ENCODE data around the gene FAM180A. TPM values are rescaled to one million over a fixed set of nuclear protein-coding genes. Genes with fewer than 3 reads are reported as not detected.

The FAM180A gene
- polyA plus RNA-seq, 1 donor from 2014 or later = not detected

DNA sequence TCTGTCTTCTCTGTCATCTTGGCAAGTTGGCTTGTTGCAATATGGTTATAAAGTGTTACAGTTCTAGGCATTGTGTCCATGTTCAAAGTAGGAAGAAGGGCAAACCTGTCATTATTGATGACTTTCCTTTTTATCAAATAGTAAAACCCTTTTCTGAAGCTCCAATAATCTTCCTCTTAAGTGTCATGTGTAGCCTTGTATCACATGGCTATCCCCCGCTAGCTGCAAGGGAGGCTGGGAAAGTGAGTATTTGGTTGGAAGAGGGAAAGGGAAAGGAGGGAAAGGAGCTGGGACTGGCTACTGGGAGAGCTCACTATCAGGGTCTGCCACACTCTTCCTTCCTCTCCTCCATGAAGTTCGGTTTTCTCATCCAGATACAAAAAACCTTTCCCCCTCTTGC is 45.2 kb upstream of the FAM180A start (continued):
- TF ChIP-seq MXI1 (conservative IDR thresholded peaks at IDR 0.05; ENCODE audit: poor library complexity, severe bottlenecking) (no peak), RAD21 (conservative IDR thresholded peaks at IDR 0.05) (no peak)

DNA sequence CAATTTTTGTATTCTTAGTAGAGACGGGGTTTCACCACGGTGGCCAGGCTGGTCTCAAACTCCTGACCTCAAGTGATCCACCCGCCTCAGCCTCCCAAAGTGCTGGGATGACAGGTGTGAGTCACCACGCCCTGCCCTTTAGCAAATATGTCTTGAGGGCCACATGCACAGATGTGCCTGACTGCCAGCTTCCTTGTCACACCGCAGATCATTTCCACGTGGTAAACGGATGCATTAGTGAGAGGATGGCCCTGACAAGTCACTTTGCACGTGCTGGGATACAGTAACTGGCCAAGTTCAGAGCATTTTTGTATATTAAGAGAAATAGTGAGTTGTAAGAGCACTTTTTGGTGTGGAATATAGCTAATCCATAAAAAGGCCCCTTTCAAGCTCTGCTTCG is 44.3 kb upstream of the FAM180A start:
- Histone ChIP-seq H2AFZ (ENCODE audit: low read depth, low read length) (no peak overlapping the region), H3K27me3 (ENCODE audit: insufficient read depth, low read depth, low read length) (no peaks in the 10 kb centered on the region), H3K79me2 (replicated peaks; ENCODE audit: insufficient read depth, low read length) (no peaks in the 10 kb centered on the region), H3K9me2 (ENCODE audit: insufficient read depth, low read length) (no peaks in the 10 kb centered on the region), H3K4me2 (ENCODE audit: low read length) (no peak overlapping the region), H3K9me3 (ENCODE audit: low read length) (no peaks in the 10 kb centered on the region), H3K27ac (ENCODE audit: low read length) (no peak overlapping the region), H3F3A (ENCODE audit: insufficient read depth, low read length, poor library complexity, severe bottlenecking) (no peaks in the 10 kb centered on the region), H4K20me1 (ENCODE audit: insufficient read depth) (no peaks in the 10 kb centered on the region), H3K9ac (ENCODE audit: low read length) (no peak overlapping the region), H3K36me3 (ENCODE audit: insufficient read depth, low read length) (no peaks in the 10 kb centered on the region), H3K4me3 (ENCODE audit: low read length) (no peak overlapping the region)
- no peak for TF ChIP-seq SMC3 (conservative IDR thresholded peaks at IDR 0.05; ENCODE audit: poor library complexity)
- TF ChIP-seq TAF1 (IDR thresholded peaks at IDR 0.05; ENCODE audit: low read depth) = no peak
- no peak for TF ChIP-seq RAD21 (conservative IDR thresholded peaks at IDR 0.05)

DNA sequence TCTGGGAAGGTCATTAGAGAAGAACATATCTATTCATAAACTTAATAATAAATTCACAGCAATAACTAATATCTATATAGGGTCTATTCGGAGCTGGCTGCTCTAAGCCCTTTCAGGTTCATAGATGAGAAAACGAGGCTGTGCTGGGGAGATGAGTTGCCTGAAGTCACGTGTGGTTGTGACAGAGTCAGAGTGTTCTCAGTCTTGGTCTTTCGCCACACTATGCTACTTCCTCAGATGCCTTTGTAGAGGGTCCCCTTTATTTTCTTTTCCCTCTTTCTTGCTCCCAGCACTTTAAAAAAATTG is 43.7 kb upstream of the FAM180A start:
- Histone ChIP-seq H3K9me3 (ENCODE audit: low read length) (no peaks in the 10 kb centered on the region), H3K4me3 (ENCODE audit: low read length) (no peak overlapping the region), H3K9me2 (ENCODE audit: insufficient read depth, low read length) (no peaks in the 10 kb centered on the region), H4K20me1 (ENCODE audit: insufficient read depth) (no peaks in the 10 kb centered on the region), H3K79me2 (replicated peaks; ENCODE audit: insufficient read depth, low read length) (no peaks in the 10 kb centered on the region), H3F3A (ENCODE audit: insufficient read depth, low read length, poor library complexity, severe bottlenecking) (no peaks in the 10 kb centered on the region), H3K36me3 (ENCODE audit: insufficient read depth, low read length) (no peaks in the 10 kb centered on the region), H3K27me3 (ENCODE audit: insufficient read depth, low read depth, low read length) (no peaks in the 10 kb centered on the region), H3K27ac (ENCODE audit: low read length) (no peak overlapping the region), H3K4me2 (ENCODE audit: low read length) (no peak overlapping the region), H3K9ac (ENCODE audit: low read length) (no peak overlapping the region), H2AFZ (ENCODE audit: low read depth, low read length) (no peak overlapping the region)
- TF ChIP-seq SMC3 (conservative IDR thresholded peaks at IDR 0.05; ENCODE audit: poor library complexity) = no peak
- no peak for TF ChIP-seq EP300 (conservative IDR thresholded peaks at IDR 0.05; ENCODE audit: poor library complexity, severe bottlenecking)
- no peak for TF ChIP-seq POLR2AphosphoS5 (IDR thresholded peaks at IDR 0.05)
- TF ChIP-seq, protein P1, sequence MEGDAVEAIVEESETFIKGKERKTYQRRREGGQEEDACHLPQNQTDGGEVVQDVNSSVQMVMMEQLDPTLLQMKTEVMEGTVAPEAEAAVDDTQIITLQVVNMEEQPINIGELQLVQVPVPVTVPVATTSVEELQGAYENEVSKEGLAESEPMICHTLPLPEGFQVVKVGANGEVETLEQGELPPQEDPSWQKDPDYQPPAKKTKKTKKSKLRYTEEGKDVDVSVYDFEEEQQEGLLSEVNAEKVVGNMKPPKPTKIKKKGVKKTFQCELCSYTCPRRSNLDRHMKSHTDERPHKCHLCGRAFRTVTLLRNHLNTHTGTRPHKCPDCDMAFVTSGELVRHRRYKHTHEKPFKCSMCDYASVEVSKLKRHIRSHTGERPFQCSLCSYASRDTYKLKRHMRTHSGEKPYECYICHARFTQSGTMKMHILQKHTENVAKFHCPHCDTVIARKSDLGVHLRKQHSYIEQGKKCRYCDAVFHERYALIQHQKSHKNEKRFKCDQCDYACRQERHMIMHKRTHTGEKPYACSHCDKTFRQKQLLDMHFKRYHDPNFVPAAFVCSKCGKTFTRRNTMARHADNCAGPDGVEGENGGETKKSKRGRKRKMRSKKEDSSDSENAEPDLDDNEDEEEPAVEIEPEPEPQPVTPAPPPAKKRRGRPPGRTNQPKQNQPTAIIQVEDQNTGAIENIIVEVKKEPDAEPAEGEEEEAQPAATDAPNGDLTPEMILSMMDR (IDR thresholded peaks at IDR 0.05; ENCODE audit: poor library complexity, severe bottlenecking) = no peak
- no peak for TF ChIP-seq TAF1 (IDR thresholded peaks at IDR 0.05; ENCODE audit: low read depth)
- no peak for TF ChIP-seq MXI1 (conservative IDR thresholded peaks at IDR 0.05; ENCODE audit: poor library complexity, severe bottlenecking)
- no peak for TF ChIP-seq RAD21 (conservative IDR thresholded peaks at IDR 0.05)
- TF ChIP-seq, protein P2, sequence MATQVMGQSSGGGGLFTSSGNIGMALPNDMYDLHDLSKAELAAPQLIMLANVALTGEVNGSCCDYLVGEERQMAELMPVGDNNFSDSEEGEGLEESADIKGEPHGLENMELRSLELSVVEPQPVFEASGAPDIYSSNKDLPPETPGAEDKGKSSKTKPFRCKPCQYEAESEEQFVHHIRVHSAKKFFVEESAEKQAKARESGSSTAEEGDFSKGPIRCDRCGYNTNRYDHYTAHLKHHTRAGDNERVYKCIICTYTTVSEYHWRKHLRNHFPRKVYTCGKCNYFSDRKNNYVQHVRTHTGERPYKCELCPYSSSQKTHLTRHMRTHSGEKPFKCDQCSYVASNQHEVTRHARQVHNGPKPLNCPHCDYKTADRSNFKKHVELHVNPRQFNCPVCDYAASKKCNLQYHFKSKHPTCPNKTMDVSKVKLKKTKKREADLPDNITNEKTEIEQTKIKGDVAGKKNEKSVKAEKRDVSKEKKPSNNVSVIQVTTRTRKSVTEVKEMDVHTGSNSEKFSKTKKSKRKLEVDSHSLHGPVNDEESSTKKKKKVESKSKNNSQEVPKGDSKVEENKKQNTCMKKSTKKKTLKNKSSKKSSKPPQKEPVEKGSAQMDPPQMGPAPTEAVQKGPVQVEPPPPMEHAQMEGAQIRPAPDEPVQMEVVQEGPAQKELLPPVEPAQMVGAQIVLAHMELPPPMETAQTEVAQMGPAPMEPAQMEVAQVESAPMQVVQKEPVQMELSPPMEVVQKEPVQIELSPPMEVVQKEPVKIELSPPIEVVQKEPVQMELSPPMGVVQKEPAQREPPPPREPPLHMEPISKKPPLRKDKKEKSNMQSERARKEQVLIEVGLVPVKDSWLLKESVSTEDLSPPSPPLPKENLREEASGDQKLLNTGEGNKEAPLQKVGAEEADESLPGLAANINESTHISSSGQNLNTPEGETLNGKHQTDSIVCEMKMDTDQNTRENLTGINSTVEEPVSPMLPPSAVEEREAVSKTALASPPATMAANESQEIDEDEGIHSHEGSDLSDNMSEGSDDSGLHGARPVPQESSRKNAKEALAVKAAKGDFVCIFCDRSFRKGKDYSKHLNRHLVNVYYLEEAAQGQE (IDR thresholded peaks at IDR 0.05; ENCODE audit: borderline replicate concordance) = no peak
- TF ChIP-seq EZH2 (IDR thresholded peaks at IDR 0.05; ENCODE audit: borderline replicate concordance, insufficient read depth, low read length, poor library complexity, severe bottlenecking) = no peak
